SK-N-SH (cell line): ENCODE data around the gene SPATA31D4.

Experiments
- ELF1 ChIP-seq: IDR thresholded peaks from 2 replicates; pipeline ENCODE4 v1.4.0; 2012
- EP300 ChIP-seq, 2 experiments: IDR thresholded peaks; 2 replicates each; pipeline versions ENCODE4 v1.4.0 to v1.6.1; 2012; ENCODE audit warnings: borderline replicate concordance in 1 of 2, low read depth in 1 of 2, low read length in 1 of 2
- EZH2phosphoT487 ChIP-seq: fragments of 200-600 bp; sonication (generic); IDR thresholded peaks from 2 replicates; pipeline ENCODE4 v1.6.1; 2017; ENCODE audit warnings: low read depth, mixed run types, mild to moderate bottlenecking, antibody characterized with exemption, moderate library complexity, borderline replicate concordance
- GABPA ChIP-seq: IDR thresholded peaks from 2 replicates; pipeline ENCODE4 v1.4.0; 2012; ENCODE audit warnings: low read depth, mild to moderate bottlenecking
- MAX ChIP-seq: IDR thresholded peaks from 2 replicates; pipeline ENCODE4 v1.4.0; 2012; ENCODE audit warnings: low read depth
- POLR2AphosphoS5 ChIP-seq: IDR thresholded peaks from 2 replicates; pipeline ENCODE4 v1.6.1; 2012; ENCODE audit warnings: low read depth, low read length
- SIN3A ChIP-seq: IDR thresholded peaks from 2 replicates; pipeline ENCODE4 v1.6.1; 2012; ENCODE audit warnings: low read depth, mild to moderate bottlenecking, low read length, moderate library complexity, borderline replicate concordance
- YY1 ChIP-seq: IDR thresholded peaks from 2 replicates; pipeline ENCODE4 v1.4.0; 2012; ENCODE audit warnings: low read depth, mild to moderate bottlenecking
- TF ChIP-seq, protein P1 (sequence below): fragments of 200-600 bp; sonication (generic); IDR thresholded peaks from 2 replicates; pipeline ENCODE4 v1.6.1; 2017; ENCODE audit warnings: antibody characterized with exemption, mild to moderate bottlenecking, moderate library complexity
- TF ChIP-seq, protein P2 (sequence below): IDR thresholded peaks from 2 replicates; pipeline ENCODE4 v1.6.1; 2012; ENCODE audit warnings: mild to moderate bottlenecking, low read depth, low read length, moderate library complexity
- TF ChIP-seq, protein P3 (sequence below): IDR thresholded peaks from 2 replicates; pipeline ENCODE4 v1.4.0; 2012; ENCODE audit warnings: low read depth, borderline replicate concordance

- TF ChIP-seq SIN3A (no peak), ELF1 (no peak), EZH2phosphoT487 (no peak), YY1 (no peak), GABPA (no peak), EP300 (IDR thresholded peaks at IDR 0.05; ENCODE audit: borderline replicate concordance in 1 of 2, low read depth in 1 of 2, low read length in 1 of 2) (no peak), MAX (no peak), POLR2AphosphoS5 (no peak)
- TF ChIP-seq, protein P1, sequence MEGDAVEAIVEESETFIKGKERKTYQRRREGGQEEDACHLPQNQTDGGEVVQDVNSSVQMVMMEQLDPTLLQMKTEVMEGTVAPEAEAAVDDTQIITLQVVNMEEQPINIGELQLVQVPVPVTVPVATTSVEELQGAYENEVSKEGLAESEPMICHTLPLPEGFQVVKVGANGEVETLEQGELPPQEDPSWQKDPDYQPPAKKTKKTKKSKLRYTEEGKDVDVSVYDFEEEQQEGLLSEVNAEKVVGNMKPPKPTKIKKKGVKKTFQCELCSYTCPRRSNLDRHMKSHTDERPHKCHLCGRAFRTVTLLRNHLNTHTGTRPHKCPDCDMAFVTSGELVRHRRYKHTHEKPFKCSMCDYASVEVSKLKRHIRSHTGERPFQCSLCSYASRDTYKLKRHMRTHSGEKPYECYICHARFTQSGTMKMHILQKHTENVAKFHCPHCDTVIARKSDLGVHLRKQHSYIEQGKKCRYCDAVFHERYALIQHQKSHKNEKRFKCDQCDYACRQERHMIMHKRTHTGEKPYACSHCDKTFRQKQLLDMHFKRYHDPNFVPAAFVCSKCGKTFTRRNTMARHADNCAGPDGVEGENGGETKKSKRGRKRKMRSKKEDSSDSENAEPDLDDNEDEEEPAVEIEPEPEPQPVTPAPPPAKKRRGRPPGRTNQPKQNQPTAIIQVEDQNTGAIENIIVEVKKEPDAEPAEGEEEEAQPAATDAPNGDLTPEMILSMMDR, result no peak
- TF ChIP-seq, protein P2, sequence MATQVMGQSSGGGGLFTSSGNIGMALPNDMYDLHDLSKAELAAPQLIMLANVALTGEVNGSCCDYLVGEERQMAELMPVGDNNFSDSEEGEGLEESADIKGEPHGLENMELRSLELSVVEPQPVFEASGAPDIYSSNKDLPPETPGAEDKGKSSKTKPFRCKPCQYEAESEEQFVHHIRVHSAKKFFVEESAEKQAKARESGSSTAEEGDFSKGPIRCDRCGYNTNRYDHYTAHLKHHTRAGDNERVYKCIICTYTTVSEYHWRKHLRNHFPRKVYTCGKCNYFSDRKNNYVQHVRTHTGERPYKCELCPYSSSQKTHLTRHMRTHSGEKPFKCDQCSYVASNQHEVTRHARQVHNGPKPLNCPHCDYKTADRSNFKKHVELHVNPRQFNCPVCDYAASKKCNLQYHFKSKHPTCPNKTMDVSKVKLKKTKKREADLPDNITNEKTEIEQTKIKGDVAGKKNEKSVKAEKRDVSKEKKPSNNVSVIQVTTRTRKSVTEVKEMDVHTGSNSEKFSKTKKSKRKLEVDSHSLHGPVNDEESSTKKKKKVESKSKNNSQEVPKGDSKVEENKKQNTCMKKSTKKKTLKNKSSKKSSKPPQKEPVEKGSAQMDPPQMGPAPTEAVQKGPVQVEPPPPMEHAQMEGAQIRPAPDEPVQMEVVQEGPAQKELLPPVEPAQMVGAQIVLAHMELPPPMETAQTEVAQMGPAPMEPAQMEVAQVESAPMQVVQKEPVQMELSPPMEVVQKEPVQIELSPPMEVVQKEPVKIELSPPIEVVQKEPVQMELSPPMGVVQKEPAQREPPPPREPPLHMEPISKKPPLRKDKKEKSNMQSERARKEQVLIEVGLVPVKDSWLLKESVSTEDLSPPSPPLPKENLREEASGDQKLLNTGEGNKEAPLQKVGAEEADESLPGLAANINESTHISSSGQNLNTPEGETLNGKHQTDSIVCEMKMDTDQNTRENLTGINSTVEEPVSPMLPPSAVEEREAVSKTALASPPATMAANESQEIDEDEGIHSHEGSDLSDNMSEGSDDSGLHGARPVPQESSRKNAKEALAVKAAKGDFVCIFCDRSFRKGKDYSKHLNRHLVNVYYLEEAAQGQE, result no peak
- TF ChIP-seq, protein P3, sequence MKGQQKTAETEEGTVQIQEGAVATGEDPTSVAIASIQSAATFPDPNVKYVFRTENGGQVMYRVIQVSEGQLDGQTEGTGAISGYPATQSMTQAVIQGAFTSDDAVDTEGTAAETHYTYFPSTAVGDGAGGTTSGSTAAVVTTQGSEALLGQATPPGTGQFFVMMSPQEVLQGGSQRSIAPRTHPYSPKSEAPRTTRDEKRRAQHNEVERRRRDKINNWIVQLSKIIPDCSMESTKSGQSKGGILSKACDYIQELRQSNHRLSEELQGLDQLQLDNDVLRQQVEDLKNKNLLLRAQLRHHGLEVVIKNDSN, result no peak
Measured at GRCh38 chr9:81971727-81972126, 43.5 kb downstream of the SPATA31D4 start.
